Heart left ventricle (tissue), 13 donors: ENCODE data around the gene MAP4K2.

Source experiments
- POLR2A ChIP-seq, 2 donors: fragments of 450-650 bp; IDR thresholded peaks; one replicate each; pipeline ENCODE4 v1.6.1; 2017; ENCODE audit warnings: antibody characterized with exemption in 2 of 2, mild to moderate bottlenecking in 2 of 2, moderate library complexity in 2 of 2
- TF ChIP-seq, protein P1 (sequence below), 12 donors: fragments of 200-600 bp; sonication (generic) in 4 of 12; IDR thresholded peaks; one replicate each; pipeline versions ENCODE4 v1.5.0 to v1.8.0; 2018 to 2022; ENCODE audit warnings: antibody characterized with exemption in 12 of 12, mild to moderate bottlenecking in 5 of 12
- donor health status: ischemic (EF 13 %, LVEDD 7.1; RV severe dilation, severe dysfunction).
- donor health status: DM: no; HTN: yes; CAD: no.
- donor health status: DM: no; HTN: no; CAD: no.
- donor health status: ischemic (EF 25% LVEDD 6.9; RV normal size, moderate dysfunction).
- donor health status: ischemic (EF 25% LVEDD 5.7; RV mildly dilated, moderate dysfunction).
- donor health status: ischemic (EF 35%, LVEDD 5.7; RV mildly dilated, moderate dysfunction).
- donor health status: nonischemic (EF 11% LVEDD 7.7; RV severe dilation, severe dysfunction).
- donor health status: DM: yes; HTN: yes; CAD: no.
- donor health status: PGD.
- donor health status: ischemic (EF 29% LVEDD 5.4; RV normal size, mild dysfunction).
- donor health status: nonischemic (EF 23%, LVEDD 6.1; RV moderate dilation, normal function).

DNA sequence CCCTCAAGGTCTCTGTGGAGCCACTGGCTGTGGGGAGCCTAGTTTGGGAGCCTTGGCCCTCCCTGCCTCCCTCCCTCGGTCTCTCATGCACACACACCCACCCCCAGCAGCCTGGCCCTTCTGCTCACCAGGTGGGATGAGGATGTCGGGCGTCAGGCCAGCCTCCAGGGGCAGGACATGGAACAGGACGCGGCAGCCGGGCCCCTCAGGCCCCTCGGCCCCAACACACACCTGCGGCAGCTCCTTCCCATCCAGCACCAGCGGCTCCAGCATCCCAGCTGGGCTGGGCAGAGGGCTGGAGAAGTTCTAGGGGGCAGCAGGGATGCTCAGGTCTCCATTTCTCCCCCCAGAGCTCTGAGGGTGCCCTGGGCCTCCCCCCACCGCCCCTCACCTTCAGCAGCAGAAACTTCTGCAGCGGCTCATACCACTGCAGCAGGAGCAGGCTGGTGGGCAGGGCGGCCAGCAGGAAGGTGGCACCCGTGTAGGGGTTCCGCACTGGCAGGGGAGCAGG, 11.2 kb downstream of the MAP4K2 start:
- TF ChIP-seq POLR2A (IDR thresholded peaks at IDR 0.05) = no peak
- TF ChIP-seq, protein P1, sequence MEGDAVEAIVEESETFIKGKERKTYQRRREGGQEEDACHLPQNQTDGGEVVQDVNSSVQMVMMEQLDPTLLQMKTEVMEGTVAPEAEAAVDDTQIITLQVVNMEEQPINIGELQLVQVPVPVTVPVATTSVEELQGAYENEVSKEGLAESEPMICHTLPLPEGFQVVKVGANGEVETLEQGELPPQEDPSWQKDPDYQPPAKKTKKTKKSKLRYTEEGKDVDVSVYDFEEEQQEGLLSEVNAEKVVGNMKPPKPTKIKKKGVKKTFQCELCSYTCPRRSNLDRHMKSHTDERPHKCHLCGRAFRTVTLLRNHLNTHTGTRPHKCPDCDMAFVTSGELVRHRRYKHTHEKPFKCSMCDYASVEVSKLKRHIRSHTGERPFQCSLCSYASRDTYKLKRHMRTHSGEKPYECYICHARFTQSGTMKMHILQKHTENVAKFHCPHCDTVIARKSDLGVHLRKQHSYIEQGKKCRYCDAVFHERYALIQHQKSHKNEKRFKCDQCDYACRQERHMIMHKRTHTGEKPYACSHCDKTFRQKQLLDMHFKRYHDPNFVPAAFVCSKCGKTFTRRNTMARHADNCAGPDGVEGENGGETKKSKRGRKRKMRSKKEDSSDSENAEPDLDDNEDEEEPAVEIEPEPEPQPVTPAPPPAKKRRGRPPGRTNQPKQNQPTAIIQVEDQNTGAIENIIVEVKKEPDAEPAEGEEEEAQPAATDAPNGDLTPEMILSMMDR (IDR thresholded peaks at IDR 0.05) = no peak
